GM19099 (cell line): ENCODE data around the gene DAND5.

Experiments used
- POLR2A ChIP-seq: IDR thresholded peaks from 3 replicates; pipeline ENCODE4 v1.6.1; 2011; ENCODE audit warnings: low read depth; ENCODE audit not compliant: insufficient read length; ENCODE audit errors: extremely low read depth

DAND5 gene

DNA sequence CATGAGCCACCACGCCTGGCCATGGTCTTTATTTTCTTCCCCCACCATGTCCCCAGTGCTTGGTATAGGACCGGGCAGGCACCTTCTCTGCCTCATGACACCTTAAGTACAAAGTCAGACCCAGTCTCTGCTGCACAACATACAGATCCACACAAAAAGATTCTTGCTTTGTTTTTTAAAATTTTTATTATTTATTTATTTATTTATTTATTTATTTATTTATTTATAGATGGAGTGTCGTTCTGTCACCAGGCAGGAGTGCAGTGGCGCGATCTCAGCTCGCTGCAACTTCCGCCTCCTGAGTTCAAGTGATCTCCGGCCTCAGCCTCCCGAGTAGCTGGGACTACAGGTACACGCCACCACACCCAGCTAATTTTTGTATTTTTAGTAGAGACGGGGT is 23.4 kb downstream of the DAND5 start:
- no peak for TF ChIP-seq POLR2A

DNA sequence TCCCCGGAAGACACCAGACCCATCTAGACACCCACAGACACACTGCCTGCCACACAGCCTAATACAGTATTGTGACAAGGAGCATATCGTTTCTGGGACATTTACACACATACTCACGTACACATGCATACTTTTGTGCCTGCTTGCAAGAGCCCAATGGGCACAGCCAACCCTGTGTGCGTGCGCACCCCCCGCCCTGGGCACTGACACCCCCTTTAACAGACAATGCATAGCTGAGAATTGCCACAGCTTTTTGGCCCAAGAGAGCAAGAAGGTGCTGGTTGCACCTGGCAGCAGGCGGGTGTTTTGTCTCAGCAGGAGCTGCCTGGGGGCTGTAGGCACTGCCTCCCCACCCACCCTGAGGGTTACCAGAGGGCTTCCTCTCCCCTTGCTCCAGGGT is 24.2 kb downstream of the DAND5 start:
- no peak for TF ChIP-seq POLR2A

DNA sequence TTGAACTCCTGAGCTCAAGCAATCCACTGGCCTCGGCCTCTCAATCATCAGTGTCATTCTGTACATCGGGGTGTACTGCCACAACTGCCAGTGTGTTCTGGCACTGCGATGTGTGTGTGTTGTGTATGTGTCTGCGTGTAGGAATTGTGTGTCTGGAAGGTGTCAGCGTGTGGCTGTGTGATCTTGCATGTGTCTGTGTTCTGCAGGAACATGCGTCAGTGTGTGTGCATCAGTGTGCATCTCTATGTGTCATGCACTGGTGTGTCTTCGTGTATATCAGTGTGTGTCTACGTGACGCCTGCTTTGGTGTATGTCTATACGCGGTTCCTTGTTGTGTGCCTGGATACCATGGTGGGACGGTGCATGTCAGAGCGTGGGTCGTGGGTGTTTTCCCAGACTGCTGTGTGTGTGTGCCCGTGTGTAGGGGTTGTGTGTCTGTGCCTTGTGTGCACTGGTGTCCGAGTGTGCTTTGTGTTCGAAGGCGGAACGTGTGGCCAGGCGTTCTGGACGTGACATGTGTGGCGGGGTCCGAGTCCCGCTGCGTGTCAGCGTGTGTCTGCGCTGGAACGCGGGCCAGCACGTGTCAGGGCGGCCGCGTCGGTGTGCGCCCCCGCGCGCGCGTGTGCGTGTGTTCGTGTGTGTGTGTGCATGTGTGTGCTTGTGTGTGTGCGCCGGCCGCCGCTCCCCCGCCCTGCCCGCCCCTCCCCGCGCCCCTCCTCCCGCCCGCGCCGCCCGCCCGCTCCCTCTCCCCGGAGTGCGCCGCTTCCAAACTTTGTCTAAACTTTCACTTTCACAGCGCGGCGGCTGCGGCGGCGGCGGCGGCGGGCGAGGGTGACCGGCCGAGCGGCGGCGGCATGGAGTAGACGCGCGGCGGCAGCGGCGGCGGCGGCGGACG is 25.6 kb downstream of the DAND5 start, which contains the start of gene NFIX:
TSS of gene NFIX (plus strand) at position 775 of the 895 bp plus-strand sequence. CDS start 363 bp downstream, outside the sequence.
- no peak for TF ChIP-seq POLR2A

DNA sequence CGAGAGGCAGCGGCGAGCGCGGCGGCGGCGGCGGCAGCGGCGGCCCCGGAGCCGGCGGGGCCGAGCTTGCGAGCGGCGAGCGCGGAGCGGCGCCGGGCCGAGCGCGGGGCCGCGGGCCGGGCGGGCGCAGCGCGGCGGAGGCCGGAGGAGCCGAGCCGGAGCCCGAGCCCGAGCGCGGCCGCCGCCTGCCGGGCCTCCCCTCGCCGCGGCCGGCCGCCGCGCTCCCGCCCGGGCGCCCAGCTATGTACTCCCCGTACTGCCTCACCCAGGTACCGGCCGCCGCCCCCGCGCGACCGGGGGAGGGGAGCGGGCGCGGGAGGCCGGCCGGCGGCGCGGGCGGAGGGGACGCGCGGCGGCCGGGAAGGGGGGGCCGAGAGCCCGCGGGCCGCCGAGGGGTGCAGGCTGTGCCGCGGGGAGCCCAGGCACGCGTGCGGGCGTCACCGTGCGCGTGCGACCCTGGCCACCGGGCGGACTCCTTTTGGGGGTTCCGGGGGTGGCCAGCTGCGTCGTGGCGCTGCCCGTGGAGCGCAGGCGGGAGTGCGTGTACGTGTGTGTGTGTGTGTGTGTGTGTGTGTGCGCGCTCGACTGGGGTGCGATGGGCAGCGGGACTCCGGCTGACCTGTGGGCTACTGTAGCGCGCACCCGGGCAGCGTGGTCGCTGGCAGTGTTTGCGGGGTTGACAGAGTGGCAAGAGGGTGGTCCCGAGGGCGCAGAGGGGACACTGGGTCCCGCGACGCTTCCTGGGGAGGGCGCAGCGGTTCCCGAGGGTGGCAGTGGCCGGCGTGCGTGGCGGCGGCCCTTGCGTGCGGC is 26.4 kb downstream of the DAND5 start:
- TF ChIP-seq POLR2A = no peak

- no peak for TF ChIP-seq POLR2A
These were observed 27.2 kb downstream of the DAND5 start for GRCh38 chr19:12996406-12997094.

GRCh38 chr19:12997179-12997966 is 28.0 kb downstream of the DAND5 start:
- TF ChIP-seq POLR2A = no peak

DNA sequence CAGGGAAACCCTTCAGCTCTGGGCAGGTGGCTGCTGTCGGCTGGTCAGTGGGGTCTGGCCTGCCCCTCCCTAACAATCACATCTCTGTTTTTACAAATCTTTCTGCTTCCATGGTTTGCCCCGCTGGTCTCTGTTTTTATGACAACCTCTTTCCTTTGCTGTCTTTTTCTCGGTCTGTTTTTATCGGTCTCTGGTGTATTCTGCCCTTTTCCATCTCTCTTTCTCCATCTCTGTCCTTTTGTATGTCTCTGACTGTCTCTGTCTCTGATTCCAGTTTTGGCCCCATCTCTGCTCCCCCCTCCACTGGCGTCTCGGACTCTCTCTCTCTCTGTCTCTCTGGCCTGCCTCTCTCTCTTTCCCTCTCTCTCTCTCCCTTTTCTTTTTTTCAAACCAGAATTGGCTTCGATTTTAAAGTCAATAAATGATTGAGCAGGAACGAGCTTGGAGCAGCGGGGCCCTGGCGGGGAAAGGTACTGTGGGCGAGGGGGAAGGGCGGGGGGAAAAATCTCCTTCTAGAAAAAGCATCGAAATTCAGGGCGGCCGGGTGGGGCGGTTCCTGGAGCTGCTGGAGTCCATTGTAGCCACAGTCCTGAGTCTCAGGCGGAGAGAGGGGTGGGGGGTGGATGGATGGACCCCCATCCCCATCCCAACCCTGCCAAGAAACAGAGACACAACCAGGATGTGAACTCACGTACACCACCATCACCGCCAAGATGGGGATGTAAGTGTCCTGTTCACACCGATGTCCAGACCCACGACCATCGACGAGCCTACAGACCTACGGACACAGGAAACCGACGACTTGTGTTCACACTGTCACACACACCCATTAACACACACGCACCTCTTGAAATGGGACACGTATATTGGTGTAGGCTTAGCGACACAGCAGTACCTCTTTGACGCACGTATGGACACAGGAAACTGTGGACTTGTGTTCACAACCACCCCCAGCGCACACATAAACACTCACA is 28.9 kb downstream of the DAND5 start:
- no peak for TF ChIP-seq POLR2A

DNA sequence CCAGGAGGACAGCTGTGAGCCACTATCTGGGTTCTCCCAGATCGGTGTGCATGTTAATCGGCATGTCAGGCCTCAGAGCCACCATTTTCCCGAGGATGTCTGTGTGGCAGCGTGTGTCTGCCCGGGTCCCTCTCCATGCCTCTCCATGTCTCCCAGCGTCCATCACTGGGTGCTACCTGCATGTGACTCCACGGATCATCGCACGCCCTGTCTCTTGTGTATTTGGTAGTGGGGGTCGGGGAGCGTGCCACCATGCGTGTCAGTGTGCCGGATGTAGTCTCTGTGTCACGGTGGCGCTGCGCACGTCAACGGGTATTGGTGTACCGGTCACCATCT is 31.8 kb downstream of the DAND5 start:
- no peak for TF ChIP-seq POLR2A

GRCh38 chr19:13001502-13002165 is 32.3 kb downstream of the DAND5 start:
- no peak for TF ChIP-seq POLR2A

GRCh38 chr19:13002166-13002898 is 33.0 kb downstream of the DAND5 start:
- TF ChIP-seq POLR2A = no peak

DNA sequence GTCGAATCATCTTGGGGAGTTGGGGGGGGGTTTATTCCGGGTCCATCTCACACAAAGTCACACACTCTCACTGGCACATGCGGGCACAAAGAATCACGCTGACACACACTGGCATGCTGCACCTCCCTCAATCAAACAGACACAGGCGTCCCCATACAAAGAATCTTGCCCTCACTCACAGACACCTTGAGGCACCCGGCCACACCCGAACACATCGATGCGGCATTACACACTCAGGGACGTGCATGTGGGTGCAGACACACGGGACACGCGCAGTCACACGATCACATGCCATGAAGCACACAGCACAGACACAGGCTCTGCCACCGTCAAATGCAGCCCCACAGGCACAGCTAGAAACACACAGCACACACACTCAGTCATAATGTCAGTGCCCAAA is 33.7 kb downstream of the DAND5 start:
- no peak for TF ChIP-seq POLR2A

- TF ChIP-seq POLR2A = no peak
These were observed 34.9 kb downstream of the DAND5 start for GRCh38 chr19:13004273-13004672.

DNA sequence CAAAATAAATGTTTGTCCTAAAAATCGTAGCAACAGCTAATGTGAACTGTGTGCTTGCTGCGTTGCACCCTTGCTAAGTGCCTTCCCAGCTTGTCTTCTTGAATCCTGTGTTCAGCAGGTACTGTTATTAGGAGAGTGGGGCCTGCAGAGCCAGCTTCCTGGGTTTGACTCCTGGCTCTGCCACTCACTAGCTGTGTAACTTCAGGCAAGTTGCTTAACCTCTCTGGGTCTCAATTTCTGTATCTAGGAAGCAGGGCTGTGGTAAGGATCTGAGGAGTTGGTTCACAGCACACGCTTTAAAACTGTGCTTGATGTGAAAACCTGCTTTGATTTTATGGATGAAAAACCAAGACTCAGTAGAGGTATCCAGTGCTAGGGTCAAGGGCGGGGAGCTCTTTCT is 35.9 kb downstream of the DAND5 start:
- TF ChIP-seq POLR2A = no peak

DNA sequence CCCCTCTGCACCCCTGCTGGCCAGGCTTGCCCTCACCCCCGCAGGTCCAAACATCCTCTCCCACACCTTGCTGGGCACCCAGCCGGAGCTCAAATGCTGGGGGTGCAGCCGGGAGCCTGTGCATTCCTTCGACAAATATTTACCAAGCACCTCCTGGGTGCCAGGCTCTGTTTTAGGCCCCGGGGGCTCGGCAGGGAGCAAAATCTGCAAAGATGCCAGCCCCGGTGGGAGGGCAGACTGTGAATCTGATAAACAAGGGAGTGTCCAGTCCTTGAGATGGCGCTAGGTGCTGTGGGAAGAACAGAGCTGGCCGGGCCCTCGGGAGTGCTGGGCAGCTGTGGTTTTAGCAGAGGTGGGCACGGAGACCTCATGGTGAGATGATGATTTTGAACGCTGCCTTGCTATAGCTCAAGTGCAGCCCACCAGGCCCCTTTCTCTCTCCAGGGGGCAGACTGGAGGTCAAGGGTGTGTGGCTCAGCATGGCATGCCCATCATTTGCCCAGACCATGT is 36.5 kb downstream of the DAND5 start:
- TF ChIP-seq POLR2A = no peak
